ENCODE data around the gene TCFL5.

TCFL5 gene

DNA sequence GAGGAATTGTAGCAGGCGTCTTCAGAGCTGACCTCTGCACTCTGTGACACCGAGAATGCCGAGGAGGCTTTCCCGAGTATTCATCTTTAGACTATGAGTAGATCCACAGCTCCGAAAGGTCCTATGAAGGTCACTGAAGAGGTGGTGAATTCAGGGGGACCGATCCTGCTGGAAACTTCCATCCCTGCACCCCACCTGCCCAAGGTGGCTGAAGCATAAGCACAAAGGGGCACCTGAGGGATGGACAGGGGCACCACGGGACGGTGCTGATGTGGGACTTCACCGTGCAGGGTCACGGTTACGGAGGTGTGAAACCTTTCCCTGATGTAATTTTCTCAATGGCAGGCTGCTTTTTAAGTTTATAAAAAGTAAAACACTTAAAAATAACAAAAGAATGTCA is 40.3 kb upstream of the TCFL5 start:
- Histone ChIP-seq H3F3A (ENCODE audit: insufficient read depth, low read length) (0 out of 2 replicates have a peak, but pooled peaks cover 3% of the 10 kb centered on the region), H3K27me3 (ENCODE audit: insufficient read depth, low read length) (no peaks in the 10 kb centered on the region), H4K20me1 (ENCODE audit: insufficient read depth, low read length) (no peaks in the 10 kb centered on the region), H3K79me2 (ENCODE audit: insufficient read depth, low read length) (no peaks in the 10 kb centered on the region), H3K9me3 (ENCODE audit: low read length) (no peaks in the 10 kb centered on the region), H3K4me1 (ENCODE audit: insufficient read depth, low read length, severe bottlenecking) (peaks cover 26% of the 10 kb centered on the region), H3K4me3 (ENCODE audit: low read depth, low read length, poor library complexity, severe bottlenecking) (no peak overlapping the region), H3K27ac (ENCODE audit: low read depth, low read length, poor library complexity, severe bottlenecking) (peak overlapping the region; percentile 68), H3K9me2 (ENCODE audit: low read depth, low read length) (no peaks in the 10 kb centered on the region), H2AFZ (ENCODE audit: low read length) (no peak overlapping the region), H3K36me3 (ENCODE audit: insufficient read depth, low read length) (peaks cover 66% of the 10 kb centered on the region), H3K9ac (ENCODE audit: low read length) (no peak overlapping the region), H3K4me2 (ENCODE audit: low read length) (no peak overlapping the region)
- TF ChIP-seq, protein P1, sequence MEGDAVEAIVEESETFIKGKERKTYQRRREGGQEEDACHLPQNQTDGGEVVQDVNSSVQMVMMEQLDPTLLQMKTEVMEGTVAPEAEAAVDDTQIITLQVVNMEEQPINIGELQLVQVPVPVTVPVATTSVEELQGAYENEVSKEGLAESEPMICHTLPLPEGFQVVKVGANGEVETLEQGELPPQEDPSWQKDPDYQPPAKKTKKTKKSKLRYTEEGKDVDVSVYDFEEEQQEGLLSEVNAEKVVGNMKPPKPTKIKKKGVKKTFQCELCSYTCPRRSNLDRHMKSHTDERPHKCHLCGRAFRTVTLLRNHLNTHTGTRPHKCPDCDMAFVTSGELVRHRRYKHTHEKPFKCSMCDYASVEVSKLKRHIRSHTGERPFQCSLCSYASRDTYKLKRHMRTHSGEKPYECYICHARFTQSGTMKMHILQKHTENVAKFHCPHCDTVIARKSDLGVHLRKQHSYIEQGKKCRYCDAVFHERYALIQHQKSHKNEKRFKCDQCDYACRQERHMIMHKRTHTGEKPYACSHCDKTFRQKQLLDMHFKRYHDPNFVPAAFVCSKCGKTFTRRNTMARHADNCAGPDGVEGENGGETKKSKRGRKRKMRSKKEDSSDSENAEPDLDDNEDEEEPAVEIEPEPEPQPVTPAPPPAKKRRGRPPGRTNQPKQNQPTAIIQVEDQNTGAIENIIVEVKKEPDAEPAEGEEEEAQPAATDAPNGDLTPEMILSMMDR (IDR thresholded peaks at IDR 0.05; ENCODE audit: low read length) = no peak

DNA sequence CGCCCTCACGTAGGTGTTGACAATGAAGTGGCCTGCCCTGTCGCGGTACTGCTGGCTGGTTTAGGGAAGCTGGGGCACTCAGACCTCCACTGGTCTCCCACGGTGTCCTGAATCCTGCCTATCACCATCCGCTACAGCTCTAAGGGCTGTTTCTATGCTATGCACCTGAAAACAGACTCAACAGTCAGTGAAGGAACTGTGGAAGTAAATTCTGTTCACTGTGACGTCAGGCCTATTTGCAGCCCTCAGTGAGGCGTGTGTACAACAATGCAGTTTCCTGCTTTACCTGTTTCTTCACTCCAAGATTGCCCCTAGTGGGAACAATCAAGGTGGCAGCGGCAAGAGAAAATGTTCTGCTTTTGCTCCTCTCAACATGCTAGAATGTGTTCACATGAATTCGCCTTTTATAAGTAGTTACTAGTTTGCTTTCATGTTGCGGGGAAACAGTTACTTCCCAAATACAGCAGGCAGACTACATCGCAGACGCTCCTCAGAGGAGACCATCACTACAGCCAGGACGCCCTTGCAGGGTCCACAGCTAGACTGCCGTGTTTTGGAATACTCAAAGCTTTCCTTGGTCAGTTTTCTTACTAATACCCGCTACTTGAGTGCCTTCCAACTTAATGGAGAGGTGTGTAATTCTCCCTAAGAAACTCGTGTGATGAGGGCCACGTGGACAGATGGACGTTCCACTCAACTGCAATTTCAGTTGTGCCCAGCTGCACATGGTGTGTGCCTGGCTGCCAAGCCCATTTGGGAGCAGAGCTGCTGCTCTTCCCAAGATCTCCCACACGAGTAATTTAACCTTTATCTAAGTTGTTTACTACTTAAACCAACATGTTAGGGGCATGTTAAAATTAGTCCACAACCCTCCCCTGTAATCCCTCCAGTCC is 39.3 kb upstream of the TCFL5 start:
- Histone ChIP-seq H3K4me2 (ENCODE audit: low read length) (peak overlapping the region; percentile 47), H3K9me2 (ENCODE audit: low read depth, low read length) (no peaks in the 10 kb centered on the region), H3K27ac (ENCODE audit: low read depth, low read length, poor library complexity, severe bottlenecking) (peak overlapping the region; percentile 68), H3K79me2 (ENCODE audit: insufficient read depth, low read length) (no peaks in the 10 kb centered on the region), H3F3A (ENCODE audit: insufficient read depth, low read length) (0 out of 2 replicates have a peak, but pooled peaks cover 3% of the 10 kb centered on the region), H2AFZ (ENCODE audit: low read length) (no peak overlapping the region), H3K27me3 (ENCODE audit: insufficient read depth, low read length) (no peaks in the 10 kb centered on the region), H3K4me3 (ENCODE audit: low read depth, low read length, poor library complexity, severe bottlenecking) (peak overlapping the region; percentile 9), H3K36me3 (ENCODE audit: insufficient read depth, low read length) (peaks cover 66% of the 10 kb centered on the region), H3K9ac (ENCODE audit: low read length) (no peak overlapping the region; the same call in 1 of the 2 replicates), H4K20me1 (ENCODE audit: insufficient read depth, low read length) (no peaks in the 10 kb centered on the region), H3K4me1 (ENCODE audit: insufficient read depth, low read length, severe bottlenecking) (peaks cover 26% of the 10 kb centered on the region), H3K9me3 (ENCODE audit: low read length) (no peaks in the 10 kb centered on the region)
- TF ChIP-seq EZH2 (IDR thresholded peaks at IDR 0.05; ENCODE audit: borderline replicate concordance, low read length) = no peak
- TF ChIP-seq, protein P1 (IDR thresholded peaks at IDR 0.05; ENCODE audit: low read length) = no peak

DNA sequence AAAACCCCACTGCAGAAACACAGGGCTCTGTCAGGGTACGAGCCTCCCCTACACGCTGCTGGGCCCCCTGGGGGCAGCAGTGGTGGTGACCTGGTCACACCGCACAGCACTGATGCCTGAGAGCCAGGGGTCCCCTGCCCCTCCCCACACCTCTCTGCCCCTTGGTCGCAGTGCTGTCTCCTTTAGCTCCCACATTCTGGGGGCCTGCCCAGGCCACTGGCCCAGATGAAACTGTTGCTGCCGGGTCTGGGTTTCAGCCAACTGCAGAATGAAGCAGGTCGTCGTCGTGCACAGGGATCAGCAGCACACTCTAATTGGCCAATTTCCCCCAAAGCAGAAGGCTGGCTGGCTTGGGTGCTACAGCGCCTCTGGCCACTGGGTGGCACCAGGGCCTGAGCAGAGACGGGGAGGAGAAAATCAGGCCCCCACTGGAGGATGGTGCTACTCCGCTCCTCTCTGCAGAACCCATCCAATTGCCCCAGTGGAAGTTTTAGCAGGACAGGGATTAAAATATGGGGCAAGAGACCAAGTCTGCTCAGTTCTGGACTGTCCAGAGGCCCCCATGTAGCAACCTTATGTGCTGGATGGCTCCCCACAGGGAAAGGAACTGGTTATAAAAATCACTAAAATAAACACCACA is 38.5 kb upstream of the TCFL5 start:
- Histone ChIP-seq H3K4me2 (ENCODE audit: low read length) (peak overlapping the region; percentile 47; the same call in 1 of the 2 replicates), H3K27ac (ENCODE audit: low read depth, low read length, poor library complexity, severe bottlenecking) (peak overlapping the region; percentile 68), H3K4me3 (ENCODE audit: low read depth, low read length, poor library complexity, severe bottlenecking) (peak overlapping the region; percentile 9), H3K9ac (ENCODE audit: low read length) (no peak overlapping the region; the same call in 1 of the 2 replicates), H3K36me3 (ENCODE audit: insufficient read depth, low read length) (peaks cover 66% of the 10 kb centered on the region), H2AFZ (ENCODE audit: low read length) (no peak overlapping the region), H3F3A (ENCODE audit: insufficient read depth, low read length) (0 out of 2 replicates have a peak, but pooled peaks cover 3% of the 10 kb centered on the region), H3K9me3 (ENCODE audit: low read length) (no peaks in the 10 kb centered on the region), H3K4me1 (ENCODE audit: insufficient read depth, low read length, severe bottlenecking) (peaks cover 26% of the 10 kb centered on the region), H3K79me2 (ENCODE audit: insufficient read depth, low read length) (no peaks in the 10 kb centered on the region), H3K9me2 (ENCODE audit: low read depth, low read length) (no peaks in the 10 kb centered on the region), H4K20me1 (ENCODE audit: insufficient read depth, low read length) (no peaks in the 10 kb centered on the region), H3K27me3 (ENCODE audit: insufficient read depth, low read length) (no peaks in the 10 kb centered on the region)
- TF ChIP-seq, protein P1 (IDR thresholded peaks at IDR 0.05; ENCODE audit: low read length) = peak; percentile 74
- no peak for TF ChIP-seq EZH2 (IDR thresholded peaks at IDR 0.05; ENCODE audit: borderline replicate concordance, low read length)

Data from OCI-LY1 (cell line).